Measurements from ENCODE around the gene LGR4.

- TF ChIP-seq CTCF (conservative IDR thresholded peaks at IDR 0.05; ENCODE audit: low read length) (no peak), EZH2phosphoT487 (IDR thresholded peaks at IDR 0.05; ENCODE audit: borderline replicate concordance, low read depth, low read length) (no peak)
Measured at GRCh38 chr11:27427183-27427980, 45.2 kb downstream of the LGR4 start.

Data from OCI-LY7 (cell line).